GM18519 (cell line): ENCODE results near the gene NECTIN4.

Source experiments
- ATAC-seq: cut with Tn5 transposase; IDR thresholded peaks from one replicate; pipeline ENCODE4 v1.9.1; 2021; ENCODE audit warnings: mild to moderate bottlenecking, moderate library complexity; ENCODE audit not compliant: unreplicated experiment, low FRiP score

NECTIN4 gene

DNA sequence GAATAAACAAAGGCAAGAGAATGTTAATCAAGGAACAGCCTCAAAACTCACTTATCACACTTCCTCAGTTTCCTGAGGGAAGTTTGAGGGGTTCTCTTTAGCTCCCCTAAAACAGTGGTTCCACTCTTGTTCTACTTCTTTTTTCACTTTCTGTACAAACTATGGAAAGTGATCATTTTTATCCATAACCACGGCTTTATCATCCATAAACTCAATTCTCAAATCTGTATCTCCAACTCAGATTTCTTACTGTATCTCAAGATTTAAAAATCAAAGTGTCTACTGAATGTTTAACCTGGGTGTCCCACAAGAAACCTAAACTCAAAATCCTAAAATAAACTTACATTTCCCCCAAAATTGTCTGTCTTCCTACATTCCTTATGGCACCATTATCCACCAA, 24.6 kb upstream of the NECTIN4 start:
- ATAC-seq = no peak

- ATAC-seq = no peak
These were observed 22.2 kb upstream of the NECTIN4 start for GRCh38 chr1:161111527-161111926.

GRCh38 chr1:161111117-161111516, 21.8 kb upstream of the NECTIN4 start:
- no peak for ATAC-seq

DNA sequence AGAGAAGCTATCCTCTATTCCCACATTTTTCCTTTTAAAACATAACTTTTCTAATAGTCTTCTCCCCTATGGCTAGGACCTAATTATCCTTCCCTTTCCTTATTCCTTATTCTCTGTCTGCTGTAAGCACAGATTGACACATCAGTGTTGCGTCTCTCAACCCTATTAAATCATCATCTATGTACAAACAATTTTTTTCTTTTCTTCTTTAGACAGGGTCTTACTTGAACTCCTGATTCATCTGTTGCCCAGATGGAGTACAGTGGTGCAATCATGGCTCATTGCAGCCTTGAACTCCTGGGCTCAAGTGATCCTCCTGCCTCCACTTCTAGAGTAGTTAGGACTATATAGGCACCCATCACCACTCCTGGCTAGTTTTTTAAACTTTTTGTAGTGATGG, 17.1 kb upstream of the NECTIN4 start:
- no peak for ATAC-seq

DNA sequence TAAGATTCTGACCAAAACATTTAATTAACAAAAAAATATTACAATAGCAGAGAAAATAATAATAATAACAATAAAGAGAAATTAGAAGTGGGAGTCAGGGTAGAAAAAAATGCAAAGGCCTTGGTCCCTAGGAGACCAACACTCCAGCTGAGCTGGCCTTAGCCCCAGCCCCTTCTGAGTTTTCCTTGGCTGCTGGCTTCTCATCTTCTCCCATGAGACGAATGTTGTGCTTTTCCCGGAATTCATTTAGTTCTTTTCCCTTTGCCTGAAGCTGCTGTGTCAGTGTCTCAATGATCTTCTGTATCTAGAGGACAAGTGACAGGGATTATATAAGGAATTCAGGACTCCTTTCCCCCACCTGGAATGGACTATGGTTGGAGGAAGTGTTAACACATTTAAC, 11.2 kb upstream of the NECTIN4 start:
- ATAC-seq = no peak

- ATAC-seq = no peak
These were observed 9.9 kb upstream of the NECTIN4 start for GRCh38 chr1:161099090-161099802.

- peak; percentile 52 for ATAC-seq
These were observed 9.1 kb upstream of the NECTIN4 start, which contains the start of gene KLHDC9 for GRCh38 chr1:161098210-161099068. Gene KLHDC9 (plus strand): TSS chr1:161098361. CDS start chr1:161098536, 175 bp downstream.

DNA sequence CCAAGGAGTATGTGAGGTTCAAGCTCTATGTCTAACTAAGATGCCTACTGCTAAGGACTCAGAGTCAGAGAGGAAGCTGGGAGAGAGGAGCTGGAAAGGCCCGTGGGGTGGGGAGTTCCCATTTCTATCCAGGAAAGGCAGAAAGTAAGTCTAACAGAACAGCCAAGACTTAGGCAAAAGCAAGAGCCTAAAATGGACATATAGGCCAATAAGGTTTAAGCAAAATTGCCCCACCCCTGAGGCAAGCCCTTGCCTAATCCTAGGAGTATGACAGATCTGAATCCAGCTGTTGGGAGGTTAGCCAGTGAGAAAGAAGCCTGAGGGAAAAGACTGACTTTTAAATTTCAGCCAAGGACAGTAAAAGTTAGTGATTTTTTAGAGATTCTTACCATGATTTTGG, 7.2 kb upstream of the NECTIN4 start:
- ATAC-seq = no peak

GRCh38 chr1:161096015-161096414, 6.7 kb upstream of the NECTIN4 start:
- ATAC-seq = no peak

DNA sequence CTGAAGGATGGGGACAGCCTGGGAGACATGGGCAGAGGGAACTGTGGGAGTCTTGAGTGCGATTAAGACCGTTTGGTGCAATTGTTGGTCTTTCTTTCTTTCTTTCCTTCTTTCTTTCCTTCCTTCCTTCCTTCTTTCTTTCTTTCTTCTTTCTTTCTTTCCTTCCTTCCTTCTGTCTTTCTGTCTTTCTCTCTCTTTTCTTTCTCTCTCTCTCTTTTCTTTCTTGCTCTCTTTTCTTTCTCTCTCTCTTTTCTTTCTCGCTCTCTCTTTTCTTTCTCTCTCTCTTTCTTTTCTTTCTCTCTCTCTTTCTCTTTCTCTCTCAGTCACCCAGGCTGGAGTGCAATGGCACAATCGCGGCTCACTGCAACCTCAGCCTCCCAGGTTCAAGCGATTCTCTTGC, 5.9 kb upstream of the NECTIN4 start:
- no peak for ATAC-seq

DNA sequence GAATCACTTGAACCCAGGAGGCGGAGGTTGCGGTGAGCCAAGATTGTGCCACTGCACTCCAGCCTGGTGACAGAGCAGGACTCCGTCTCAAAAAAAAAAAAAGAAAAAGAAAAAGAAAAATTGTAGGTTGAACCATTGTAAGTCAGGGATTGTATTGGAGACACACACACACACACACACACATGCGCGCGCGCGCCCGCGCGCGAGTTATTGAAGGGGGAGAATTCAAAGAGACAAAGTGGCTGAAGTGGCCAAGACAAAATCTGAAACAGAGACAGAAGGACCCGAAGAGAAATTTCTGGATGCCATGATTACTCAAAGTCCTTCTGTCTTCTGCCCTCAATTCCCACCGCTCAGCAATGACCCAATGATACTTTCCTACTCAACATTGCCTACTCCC, 5.1 kb upstream of the NECTIN4 start:
- ATAC-seq = no peak

- ATAC-seq = no peak
These were observed 3.3 kb upstream of the NECTIN4 start for GRCh38 chr1:161092621-161093028.

GRCh38 chr1:161091796-161092507, 2.6 kb upstream of the NECTIN4 start:
- ATAC-seq = no peak

GRCh38 chr1:161091093-161091492, 1.7 kb upstream of the NECTIN4 start:
- no peak for ATAC-seq

DNA sequence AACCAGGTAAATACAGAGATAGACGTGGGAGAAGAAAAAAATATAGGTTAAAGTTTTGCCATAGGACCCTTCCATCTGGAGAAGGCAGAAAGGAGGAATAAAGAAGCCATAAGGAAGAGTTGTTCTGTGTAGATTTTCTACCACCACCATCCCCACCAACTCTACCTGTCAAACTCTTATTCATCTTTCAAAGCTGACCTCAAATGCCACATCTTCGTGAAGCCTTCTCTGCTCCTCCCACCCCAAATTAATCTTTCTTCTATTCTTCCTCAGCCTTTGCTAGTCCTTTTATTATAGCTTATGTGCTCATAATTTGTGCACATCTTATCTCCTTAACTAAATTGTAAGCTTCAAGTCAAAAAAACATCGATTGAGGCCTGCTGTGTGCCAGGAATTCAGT, 1.3 kb upstream of the NECTIN4 start:
- ATAC-seq = no peak

DNA sequence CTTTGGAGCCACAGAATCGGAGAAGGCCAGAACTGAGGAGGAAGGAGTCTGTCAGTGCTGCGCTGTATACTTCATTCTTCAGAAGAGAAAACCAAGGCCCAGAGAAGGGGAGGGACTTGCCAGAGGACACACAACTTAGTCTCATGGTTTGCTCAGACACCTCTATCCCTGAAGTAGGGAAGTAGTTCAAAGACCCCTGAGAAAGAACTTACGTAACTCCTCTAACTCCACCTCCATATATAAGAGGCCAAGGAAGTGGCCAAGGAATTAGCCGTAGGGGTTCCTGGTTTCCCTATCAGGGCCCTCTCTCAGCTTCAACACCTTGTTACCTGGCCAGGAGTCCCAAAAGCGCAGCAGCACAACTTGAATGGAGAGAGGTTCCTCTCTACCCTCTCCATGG, 580 bp upstream of the NECTIN4 start:
- no peak for ATAC-seq

DNA sequence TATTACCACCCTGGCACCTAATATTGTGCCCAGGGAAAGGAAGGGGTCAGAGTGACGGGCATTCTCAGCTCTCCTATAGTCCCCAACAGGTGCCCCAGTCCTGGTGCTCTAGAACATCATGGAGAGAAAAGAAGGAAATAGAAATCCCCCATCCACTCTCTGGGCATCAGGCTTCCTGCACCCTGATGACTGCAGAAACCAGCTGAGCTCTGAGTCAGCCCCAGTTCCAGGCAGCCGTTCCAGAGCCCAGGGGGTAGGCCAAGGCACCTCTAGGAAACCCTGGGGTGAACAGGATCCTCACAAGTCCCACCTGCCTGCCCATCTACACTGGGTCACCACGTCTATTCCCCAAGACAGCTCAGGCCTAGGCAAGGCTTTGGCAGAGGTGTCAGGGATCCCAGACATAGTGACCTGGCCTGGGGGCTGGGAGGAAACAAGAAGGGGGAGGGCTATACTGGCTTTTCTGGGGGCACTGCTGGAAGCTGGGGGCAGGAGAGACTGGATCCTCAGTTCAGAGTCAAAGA, 709 bp downstream of the NECTIN4 start:
- no peak for ATAC-seq

GRCh38 chr1:161086457-161086856, 2.9 kb downstream of the NECTIN4 start:
- ATAC-seq = no peak

DNA sequence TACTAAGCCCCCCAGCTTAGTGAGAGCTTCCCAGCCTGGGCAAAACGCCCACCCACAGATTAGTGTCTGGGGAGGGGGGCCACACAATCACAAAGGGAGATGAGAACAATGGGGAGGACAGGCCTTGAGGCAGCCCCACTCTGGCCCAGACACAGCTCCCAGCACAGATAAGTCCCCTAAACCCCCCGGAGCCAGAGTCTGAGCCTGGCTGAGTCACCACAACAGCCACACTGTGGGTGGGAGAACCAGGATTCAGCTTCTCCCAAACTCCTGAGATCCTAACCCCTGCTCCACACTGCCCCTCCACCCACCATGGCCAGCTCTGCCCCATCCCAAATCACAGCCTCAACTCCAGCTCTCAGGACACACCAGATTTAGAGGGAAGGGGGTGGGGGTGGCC, 4.2 kb downstream of the NECTIN4 start:
- ATAC-seq = no peak

DNA sequence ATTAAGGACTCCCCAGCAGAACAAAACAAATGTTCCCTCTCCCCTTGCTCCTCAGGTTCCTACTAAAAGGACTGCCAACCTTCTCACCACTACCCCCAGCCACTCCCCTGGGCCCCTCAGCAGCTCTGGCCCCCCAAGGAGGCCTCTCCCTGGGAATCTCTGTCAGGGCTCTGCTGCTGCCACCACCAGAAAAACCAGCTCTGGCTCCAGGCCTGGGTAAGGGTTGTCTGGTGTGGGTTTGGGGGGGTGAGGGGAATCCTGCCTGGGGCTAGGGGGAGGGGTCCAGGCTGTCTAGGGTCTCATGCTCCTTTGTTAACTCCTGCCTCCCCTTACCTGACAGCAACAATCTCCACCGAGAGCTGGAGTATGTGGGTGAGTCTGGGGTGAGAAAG, 4.8 kb downstream of the NECTIN4 start:
- no peak for ATAC-seq
